IPS-20b (cell line): ENCODE results near the gene GRIK3.

Experiments used
- H3K27ac ChIP-seq: one replicate; pipeline ENCODE4 v1.5.1; 2013; ENCODE audit warnings: low read length
- H3K27me3 ChIP-seq: 2 replicates; pipeline ENCODE4 v1.6.1; 2013; ENCODE audit warnings: mild to moderate bottlenecking, low read length, inconsistent platforms; ENCODE audit not compliant: insufficient read depth
- H3K36me3 ChIP-seq: 2 replicates; pipeline ENCODE4 v1.6.1; 2013; ENCODE audit warnings: low read depth, mild to moderate bottlenecking, inconsistent platforms, low read length, moderate library complexity; ENCODE audit not compliant: insufficient read depth
- H3K4me1 ChIP-seq: 2 replicates; pipeline ENCODE4 v1.6.1; 2013; ENCODE audit warnings: mild to moderate bottlenecking, control low read depth, inconsistent platforms, low read length, moderate library complexity; ENCODE audit not compliant: insufficient read depth
- H3K4me3 ChIP-seq: 2 replicates; pipeline ENCODE4 v1.5.1; 2013; ENCODE audit warnings: mild to moderate bottlenecking, low read length, inconsistent platforms
- H3K9ac ChIP-seq: 2 replicates; pipeline ENCODE4 v1.6.1; 2013; ENCODE audit warnings: low read depth, mild to moderate bottlenecking, inconsistent platforms, low read length, moderate library complexity
- H3K9me3 ChIP-seq: 2 replicates; pipeline ENCODE4 v1.6.1; 2013; ENCODE audit warnings: mild to moderate bottlenecking, low read depth, low read length, inconsistent platforms; ENCODE audit not compliant: insufficient read depth

The GRIK3 gene

DNA sequence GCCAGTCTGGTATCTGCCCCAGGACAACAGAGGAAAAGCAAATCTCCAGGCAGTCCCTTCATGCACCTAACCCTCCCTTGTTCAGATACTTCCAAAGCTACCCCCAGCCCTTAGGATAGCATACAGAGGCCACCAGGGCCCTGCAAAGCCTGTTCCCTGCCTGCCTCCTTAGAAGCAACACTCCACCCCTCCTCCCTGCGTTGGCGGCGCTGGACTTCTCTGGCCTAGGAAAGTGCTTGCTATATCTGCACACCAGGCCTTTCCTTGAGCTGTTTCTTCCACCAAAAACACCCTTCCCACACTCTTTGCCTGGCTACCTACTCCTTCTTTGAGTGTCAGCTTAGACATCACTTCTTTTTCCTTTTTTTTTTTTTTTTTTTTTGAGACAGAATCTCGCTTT lies 61.3 kb downstream of the GRIK3 start:
- no peak overlapping the region for H3K4me3 ChIP-seq
- H3K9me3 ChIP-seq: peaks cover under 1% of the 10 kb centered on the region; the same call in 1 of the 2 replicates
- no peaks in the 10 kb centered on the region for H3K36me3 ChIP-seq
- no peaks in the 10 kb centered on the region for H3K27me3 ChIP-seq
- H3K4me1 ChIP-seq: no peaks in the 10 kb centered on the region
- H3K9ac ChIP-seq: no peak overlapping the region
- no peak overlapping the region for H3K27ac ChIP-seq

- no peak overlapping the region for H3K9ac ChIP-seq
- no peaks in the 10 kb centered on the region for H3K36me3 ChIP-seq
- H3K9me3 ChIP-seq: no peaks in the 10 kb centered on the region
- no peak overlapping the region for H3K4me3 ChIP-seq
- H3K27me3 ChIP-seq: no peaks in the 10 kb centered on the region
- no peaks in the 10 kb centered on the region for H3K4me1 ChIP-seq
- H3K27ac ChIP-seq: no peak overlapping the region
Measured at GRCh38 chr1:36971852-36972618, 62.3 kb downstream of the GRIK3 start.

DNA sequence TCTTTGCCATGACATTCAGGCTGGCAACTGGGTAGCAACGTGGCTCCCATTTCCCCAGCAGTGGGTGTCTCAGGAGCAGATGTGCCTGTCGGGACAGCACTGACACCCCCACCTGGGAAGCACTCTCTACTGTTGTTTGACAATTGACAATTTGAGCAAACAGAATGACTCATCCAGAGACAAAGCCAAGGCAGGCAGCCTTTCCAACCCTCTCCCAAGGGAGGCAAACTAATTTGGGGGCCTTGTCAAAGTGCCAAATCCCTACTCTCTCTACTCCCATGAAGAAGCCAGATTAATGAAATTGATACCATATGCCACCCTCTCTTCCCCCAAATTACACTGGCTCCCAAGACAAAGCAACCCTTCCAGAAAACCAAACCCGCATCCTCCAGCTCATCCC lies 65.6 kb downstream of the GRIK3 start:
- Histone ChIP-seq H3K27ac (no peak overlapping the region), H3K27me3 (no peaks in the 10 kb centered on the region), H3K9me3 (no peaks in the 10 kb centered on the region), H3K9ac (no peak overlapping the region), H3K4me3 (no peak overlapping the region), H3K36me3 (no peaks in the 10 kb centered on the region), H3K4me1 (no peaks in the 10 kb centered on the region)

- no peaks in the 10 kb centered on the region for H3K36me3 ChIP-seq
Measured at GRCh38 chr1:36966242-36966641, 68.1 kb downstream of the GRIK3 start.

DNA sequence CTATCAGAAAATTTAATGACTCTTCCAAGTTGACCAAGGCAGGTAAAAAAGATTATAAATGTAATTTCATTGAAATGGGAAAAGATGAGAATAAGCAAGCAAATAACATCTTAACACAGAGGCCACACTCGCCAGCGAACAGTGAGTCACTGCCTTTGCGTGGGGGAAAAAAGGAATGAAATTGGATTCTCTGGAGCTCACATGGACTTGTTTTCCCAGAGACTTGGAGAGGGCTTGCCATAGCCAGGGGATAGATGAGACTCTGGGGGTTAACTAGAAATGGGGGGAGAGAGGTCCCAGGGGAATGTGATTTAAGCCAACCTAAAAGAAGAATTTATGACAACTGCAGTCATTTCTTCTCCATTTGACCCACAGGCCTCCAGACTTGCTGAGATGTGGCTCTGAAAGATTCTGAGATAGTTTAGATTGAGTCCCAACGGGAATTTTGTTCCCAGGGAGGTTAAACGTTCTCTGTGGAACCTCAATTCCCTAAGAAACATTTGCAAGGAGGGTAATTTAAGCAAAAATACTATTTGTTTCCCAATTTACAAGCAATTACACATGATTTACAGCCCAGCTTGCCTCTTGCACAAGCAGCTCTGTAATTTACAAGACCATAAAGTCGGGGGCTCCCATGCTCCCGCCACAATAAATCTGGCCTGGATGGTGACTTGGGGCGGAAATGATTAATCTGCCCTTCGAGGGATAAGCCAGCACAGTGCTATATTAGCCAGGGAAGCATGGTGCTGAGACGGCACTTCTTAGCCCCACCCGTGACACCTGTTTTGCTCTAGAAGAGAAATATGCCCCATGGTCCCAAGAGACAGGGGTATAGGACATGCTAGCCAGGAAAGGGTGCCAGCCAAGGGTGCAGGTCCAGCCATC lies 68.8 kb downstream of the GRIK3 start:
- Histone ChIP-seq H3K27ac (no peak overlapping the region), H3K4me1 (no peaks in the 10 kb centered on the region), H3K4me3 (no peak overlapping the region), H3K36me3 (no peaks in the 10 kb centered on the region), H3K9me3 (no peaks in the 10 kb centered on the region), H3K9ac (no peak overlapping the region), H3K27me3 (no peaks in the 10 kb centered on the region)

More at GRCh38 chr1:36966242-36966641, 68.1 kb downstream of the GRIK3 start:
- Histone ChIP-seq H3K27me3 (no peaks in the 10 kb centered on the region), H3K9me3 (no peaks in the 10 kb centered on the region), H3K27ac (no peak overlapping the region), H3K9ac (no peak overlapping the region), H3K4me1 (no peaks in the 10 kb centered on the region), H3K4me3 (no peak overlapping the region)

GRCh38 chr1:36964830-36965229 lies 69.5 kb downstream of the GRIK3 start:
- Histone ChIP-seq H3K9ac (no peak overlapping the region), H3K36me3 (no peaks in the 10 kb centered on the region), H3K4me3 (no peak overlapping the region), H3K27me3 (no peaks in the 10 kb centered on the region), H3K4me1 (no peaks in the 10 kb centered on the region), H3K9me3 (no peaks in the 10 kb centered on the region), H3K27ac (no peak overlapping the region)

DNA sequence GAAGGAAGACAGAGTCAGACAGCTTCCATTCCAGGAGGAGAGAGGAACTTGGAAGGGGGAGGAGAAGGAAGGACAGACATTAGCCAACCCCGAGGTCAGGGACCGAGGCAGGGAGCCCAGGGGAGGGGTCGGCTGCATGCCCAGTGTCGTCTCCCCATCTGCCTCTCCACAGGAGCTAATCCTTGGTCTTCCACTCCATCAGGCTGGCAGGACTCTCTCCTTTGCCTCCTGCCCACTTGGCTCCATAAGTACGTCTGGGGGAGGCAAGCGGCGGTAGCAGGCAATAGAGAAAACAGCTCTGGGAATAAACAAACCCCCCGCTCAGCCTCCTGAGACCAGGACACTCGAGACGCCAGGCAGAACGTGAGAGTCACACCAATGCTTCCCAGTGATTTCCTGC lies 71.3 kb downstream of the GRIK3 start:
- no peak overlapping the region for H3K4me3 ChIP-seq
- H3K36me3 ChIP-seq: no peaks in the 10 kb centered on the region
- H3K27me3 ChIP-seq: no peaks in the 10 kb centered on the region
- no peaks in the 10 kb centered on the region for H3K9me3 ChIP-seq
- no peaks in the 10 kb centered on the region for H3K4me1 ChIP-seq
- no peak overlapping the region for H3K9ac ChIP-seq
- H3K27ac ChIP-seq: no peak overlapping the region

DNA sequence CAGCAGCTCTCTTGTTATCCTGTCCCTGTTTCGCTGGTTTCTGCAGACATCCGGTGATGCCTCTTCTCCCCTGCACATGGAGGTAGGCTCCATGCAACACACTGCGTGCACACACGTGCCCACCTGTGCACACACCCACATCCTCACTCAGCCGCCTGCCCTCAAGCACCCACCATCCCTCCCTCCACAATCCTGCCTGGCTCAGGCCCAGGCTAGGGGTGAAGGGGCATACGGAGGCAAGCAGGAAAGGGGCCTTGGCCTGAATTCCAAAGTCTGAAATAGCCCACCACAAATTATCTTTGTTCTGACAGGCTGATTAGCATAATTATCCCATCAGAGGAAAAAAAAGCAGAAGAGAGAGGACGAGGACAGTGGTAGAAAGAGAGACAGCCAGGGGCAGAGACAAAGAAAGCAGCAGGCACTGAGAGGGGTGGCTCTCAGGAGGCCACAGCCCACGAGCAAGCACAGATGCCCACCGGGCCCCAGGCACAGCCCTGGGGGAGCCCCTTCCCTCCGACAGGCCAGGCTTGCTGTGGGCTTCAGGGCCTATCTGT lies 73.2 kb downstream of the GRIK3 start:
- Histone ChIP-seq H3K27me3 (no peaks in the 10 kb centered on the region), H3K36me3 (no peaks in the 10 kb centered on the region), H3K4me3 (no peak overlapping the region), H3K27ac (no peak overlapping the region), H3K9me3 (no peaks in the 10 kb centered on the region), H3K4me1 (no peaks in the 10 kb centered on the region), H3K9ac (no peak overlapping the region)

DNA sequence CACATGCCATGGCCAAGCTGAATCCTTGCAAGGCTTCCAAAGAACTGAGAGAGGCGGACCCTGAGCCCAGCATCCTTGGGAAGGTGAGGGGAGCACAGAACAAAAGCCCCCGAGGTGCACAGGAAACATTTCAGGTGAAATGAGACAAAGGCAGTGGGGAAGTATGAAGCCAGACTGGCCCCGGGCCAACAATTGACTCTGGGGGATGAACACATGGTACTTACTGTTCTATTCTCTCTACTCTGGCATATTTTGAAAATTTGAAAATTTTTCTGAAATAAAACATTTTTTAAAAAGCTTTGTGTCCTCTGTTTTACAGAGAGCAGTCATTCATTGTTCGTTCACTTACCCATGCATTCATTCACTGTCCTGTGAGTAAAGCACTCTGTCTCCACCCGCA lies 77.7 kb downstream of the GRIK3 start:
- Histone ChIP-seq H3K27me3 (no peaks in the 10 kb centered on the region), H3K9ac (no peak overlapping the region), H3K4me3 (no peak overlapping the region), H3K9me3 (no peaks in the 10 kb centered on the region), H3K27ac (no peak overlapping the region), H3K36me3 (no peaks in the 10 kb centered on the region), H3K4me1 (no peaks in the 10 kb centered on the region)

DNA sequence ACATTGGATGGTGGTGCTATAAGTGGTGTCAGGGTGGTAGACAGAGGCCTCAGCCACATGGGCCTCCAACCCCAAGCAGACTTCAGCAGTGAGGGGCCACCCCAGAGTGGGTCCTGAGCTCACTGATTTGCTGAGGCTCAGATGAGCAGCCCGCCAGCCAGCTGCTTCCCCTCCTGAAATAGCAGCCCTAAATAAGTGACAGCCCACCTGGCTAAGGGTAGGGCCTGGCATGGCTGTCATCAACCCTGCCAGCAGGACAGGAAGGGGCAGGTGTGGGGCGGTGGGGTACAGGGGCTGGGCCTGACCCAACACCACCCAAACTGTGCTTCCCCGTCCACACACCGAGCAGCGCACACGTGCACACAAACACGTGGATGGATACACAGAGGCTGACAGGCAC lies 79.3 kb downstream of the GRIK3 start:
- H3K9ac ChIP-seq: no peak overlapping the region
- no peak overlapping the region for H3K4me3 ChIP-seq
- no peaks in the 10 kb centered on the region for H3K27me3 ChIP-seq
- H3K4me1 ChIP-seq: no peaks in the 10 kb centered on the region
- H3K9me3 ChIP-seq: no peaks in the 10 kb centered on the region
- H3K36me3 ChIP-seq: no peaks in the 10 kb centered on the region
- no peak overlapping the region for H3K27ac ChIP-seq

GRCh38 chr1:36953061-36953460 lies 81.3 kb downstream of the GRIK3 start:
- H3K4me1 ChIP-seq: no peaks in the 10 kb centered on the region
- no peaks in the 10 kb centered on the region for H3K36me3 ChIP-seq
- H3K27ac ChIP-seq: no peak overlapping the region
- H3K27me3 ChIP-seq: no peaks in the 10 kb centered on the region
- no peak overlapping the region for H3K9ac ChIP-seq
- no peaks in the 10 kb centered on the region for H3K9me3 ChIP-seq
- no peak overlapping the region for H3K4me3 ChIP-seq

- Histone ChIP-seq H3K9ac (no peak overlapping the region), H3K4me1 (peaks cover 5% of the 10 kb centered on the region; the same call in 1 of the 2 replicates), H3K9me3 (no peaks in the 10 kb centered on the region), H3K36me3 (no peaks in the 10 kb centered on the region), H3K27ac (no peak overlapping the region), H3K4me3 (no peak overlapping the region), H3K27me3 (no peaks in the 10 kb centered on the region)
Measured at GRCh38 chr1:36951761-36952160, 82.6 kb downstream of the GRIK3 start.
